Suprapubic skin (tissue), 4 donors: Measurements from ENCODE around the gene WDR4. TPM values are rescaled to one million over a fixed set of nuclear protein-coding genes. Genes with fewer than 3 reads are reported as not detected.

Experiments
- DNase-seq, 2 donors: peaks; one replicate each; pipeline ENCODE4 v3.0.0-alpha.2; 2019; ENCODE audit warnings: low spot score in 2 of 2
- H3K27ac ChIP-seq: fragments of 200-600 bp; sonication (generic); one replicate; pipeline ENCODE4 v1.5.1; 2019
- H3K27me3 ChIP-seq: fragments of 200-600 bp; sonication (generic); one replicate; pipeline ENCODE4 v1.5.1; 2019
- H3K36me3 ChIP-seq: fragments of 200-600 bp; sonication (generic); one replicate; pipeline ENCODE4 v1.5.1; 2019
- H3K4me1 ChIP-seq: fragments of 200-600 bp; sonication (generic); one replicate; pipeline ENCODE4 v1.5.1; 2019
- H3K4me3 ChIP-seq: fragments of 200-600 bp; sonication (generic); one replicate; pipeline ENCODE4 v1.5.1; 2019; ENCODE audit warnings: mild to moderate bottlenecking
- H3K9me3 ChIP-seq: fragments of 200-600 bp; sonication (generic); one replicate; pipeline ENCODE4 v1.5.1; 2019
- CTCF ChIP-seq, 2 donors: fragments of 200-600 bp in 1 of 2; fragments of 450-650 bp in 1 of 2; sonication (generic) in 1 of 2; IDR thresholded peaks; one replicate each; pipeline ENCODE4 v1.5.1; 2016 to 2019; ENCODE audit warnings: antibody characterized with exemption in 2 of 2, mild to moderate bottlenecking in 1 of 2, moderate library complexity in 1 of 2
- EP300 ChIP-seq: sonication (generic); formaldehyde crosslinking; IDR thresholded peaks from one replicate; pipeline ENCODE4 v1.6.1; 2017; ENCODE audit warnings: antibody characterized with exemption
- POLR2A ChIP-seq, 2 donors: fragments of 450-650 bp; IDR thresholded peaks; one replicate each; pipeline ENCODE4 v1.6.1; 2017; ENCODE audit warnings: antibody characterized with exemption in 2 of 2, mild to moderate bottlenecking in 2 of 2, moderate library complexity in 2 of 2
- POLR2AphosphoS5 ChIP-seq, 3 donors: sonication (generic); formaldehyde crosslinking; IDR thresholded peaks; one replicate each; pipeline ENCODE4 v1.6.1; 2017; ENCODE audit warnings: antibody characterized with exemption in 3 of 3
- WGBS: methylation state at CpG from one replicate; pipeline ENCODE4 v1.1.5; 2018; 5-methylcytosine and 5-hydroxymethylcytosine counted together
- total RNA-seq, 4 donors: library from RNA; depleted of rRNA; stranded (reverse); fragments of >200 nt; gene quantifications; one replicate each; pipeline ENCODE4 v1.1.0, GENCODE V29; 2016

WDR4 gene
- total RNA-seq, 4 donors from 2014 or later: 10.1 to 18.7 (median 14.1) TPM

- Histone ChIP-seq H3K36me3 (peaks cover 75% of the 10 kb centered on the region), H3K4me3 (no peak overlapping the region), H3K27ac (no peak overlapping the region), H3K4me1 (peaks cover 7% of the 10 kb centered on the region), H3K9me3 (no peaks in the 10 kb centered on the region), H3K27me3 (no peaks in the 10 kb centered on the region)
- 100% methylated on average over 5 of the region's 7 CpGs for WGBS
- no peak for DNase-seq
- no peak for TF ChIP-seq EP300
These were observed 6.2 kb downstream of the WDR4 start for GRCh38 chr21:42873096-42873495.

GRCh38 chr21:42868196-42868595, 11.1 kb downstream of the WDR4 start:
- DNase-seq: no peak
- WGBS: 96% methylated on average over 7 of the region's 10 CpGs

GRCh38 chr21:42865776-42866160, 13.6 kb downstream of the WDR4 start:
- DNase-seq: no peak
- H3K36me3 ChIP-seq: peaks cover 64% of the 10 kb centered on the region
- H3K27ac ChIP-seq: no peak overlapping the region

More at GRCh38 chr21:42868196-42868595, 11.1 kb downstream of the WDR4 start:
- Histone ChIP-seq H3K36me3 (peaks cover 64% of the 10 kb centered on the region), H3K9me3 (no peaks in the 10 kb centered on the region), H3K4me3 (no peak overlapping the region), H3K27me3 (no peaks in the 10 kb centered on the region), H3K4me1 (peaks cover 4% of the 10 kb centered on the region), H3K27ac (no peak overlapping the region)
- TF ChIP-seq EP300: no peak
- no peak for TF ChIP-seq CTCF (IDR thresholded peaks at IDR 0.05)
- TF ChIP-seq POLR2AphosphoS5 (IDR thresholded peaks at IDR 0.05): no peak
- TF ChIP-seq POLR2A (IDR thresholded peaks at IDR 0.05): no peak

GRCh38 chr21:42864815-42865775, 14.2 kb downstream of the WDR4 start:
- no peak overlapping the region for H3K27ac ChIP-seq
- no peaks in the 10 kb centered on the region for H3K9me3 ChIP-seq
- DNase-seq: no peak
- peaks cover 64% of the 10 kb centered on the region for H3K36me3 ChIP-seq
- TF ChIP-seq POLR2A (IDR thresholded peaks at IDR 0.05): no peak
- TF ChIP-seq POLR2AphosphoS5 (IDR thresholded peaks at IDR 0.05): no peak
- no peak for TF ChIP-seq CTCF (IDR thresholded peaks at IDR 0.05)
- no peak for TF ChIP-seq EP300
- no peaks in the 10 kb centered on the region for H3K27me3 ChIP-seq
- no peak overlapping the region for H3K4me3 ChIP-seq
- WGBS: 86% methylated on average over 18 of the region's 26 CpGs
- peaks cover 9% of the 10 kb centered on the region for H3K4me1 ChIP-seq

More at GRCh38 chr21:42865776-42866160, 13.6 kb downstream of the WDR4 start:
- TF ChIP-seq POLR2A (IDR thresholded peaks at IDR 0.05): no peak
- TF ChIP-seq CTCF (IDR thresholded peaks at IDR 0.05): no peak
- TF ChIP-seq POLR2AphosphoS5 (IDR thresholded peaks at IDR 0.05): no peak
- TF ChIP-seq EP300: no peak
- no peaks in the 10 kb centered on the region for H3K9me3 ChIP-seq
- H3K4me3 ChIP-seq: no peak overlapping the region
- WGBS: 76% methylated on average over 8 of the region's 8 CpGs
- H3K27me3 ChIP-seq: no peaks in the 10 kb centered on the region
- H3K4me1 ChIP-seq: peaks cover 9% of the 10 kb centered on the region

- H3K4me1 ChIP-seq: peaks cover 9% of the 10 kb centered on the region
- peaks cover 64% of the 10 kb centered on the region for H3K36me3 ChIP-seq
- no peak for DNase-seq
- WGBS: 88% methylated on average over 8 of the region's 14 CpGs
- no peaks in the 10 kb centered on the region for H3K9me3 ChIP-seq
- TF ChIP-seq POLR2A (IDR thresholded peaks at IDR 0.05) (no peak), POLR2AphosphoS5 (IDR thresholded peaks at IDR 0.05) (no peak), CTCF (IDR thresholded peaks at IDR 0.05) (no peak), EP300 (no peak)
- no peak overlapping the region for H3K27ac ChIP-seq
- H3K27me3 ChIP-seq: no peaks in the 10 kb centered on the region
- no peak overlapping the region for H3K4me3 ChIP-seq
These were observed 15.1 kb downstream of the WDR4 start for GRCh38 chr21:42864286-42864685.
